Osteoblast (primary cell): ENCODE results near the gene AGER. TPM values are rescaled to one million over a fixed set of nuclear protein-coding genes. Genes with fewer than 3 reads are reported as not detected.

Source experiments
- DNase-seq: peaks from one replicate; pipeline ENCODE4 v3.0.0; 2011; ENCODE audit warnings: low spot score, mixed read lengths; ENCODE audit not compliant: insufficient read length; ENCODE audit errors: missing footprints
- H2AFZ ChIP-seq: 2 replicates; pipeline ENCODE4 v1.6.0; 2011; ENCODE audit warnings: mild to moderate bottlenecking, low read length
- H3K27ac ChIP-seq: 2 replicates; pipeline ENCODE4 v1.5.1; 2011; ENCODE audit warnings: mild to moderate bottlenecking, low read depth, low read length, moderate library complexity
- H3K27me3 ChIP-seq: 2 replicates; pipeline ENCODE4 v1.6.0; 2012; ENCODE audit warnings: mild to moderate bottlenecking, control low read depth, inconsistent platforms, low read length, moderate library complexity; ENCODE audit not compliant: insufficient read depth
- H3K36me3 ChIP-seq: 2 replicates; pipeline ENCODE4 v1.5.1; 2011; ENCODE audit warnings: mild to moderate bottlenecking, low read length, control low read depth, moderate library complexity; ENCODE audit not compliant: insufficient read depth
- H3K4me1 ChIP-seq: 2 replicates; pipeline ENCODE4 v1.5.1; 2011; ENCODE audit warnings: mild to moderate bottlenecking, low read length, control low read depth, moderate library complexity; ENCODE audit not compliant: insufficient read depth
- H3K4me2 ChIP-seq: 2 replicates; pipeline ENCODE4 v1.6.0; 2011; ENCODE audit warnings: mild to moderate bottlenecking, low read length; ENCODE audit not compliant: insufficient read depth
- H3K4me3 ChIP-seq: fragments of 200-600 bp; sonication (generic); 3 replicates; pipeline ENCODE4 v1.5.1; 2012; ENCODE audit warnings: mild to moderate bottlenecking, low read length, inconsistent platforms; ENCODE audit not compliant: insufficient read depth
- H3K79me2 ChIP-seq: 2 replicates; pipeline ENCODE4 v1.6.0; 2012; ENCODE audit warnings: mild to moderate bottlenecking, low read length, control low read depth, inconsistent platforms; ENCODE audit not compliant: insufficient read depth
- H3K9me3 ChIP-seq: 2 replicates; pipeline ENCODE4 v1.5.1; 2011; ENCODE audit warnings: low read depth, low read length, control low read depth
- H4K20me1 ChIP-seq: 2 replicates; pipeline ENCODE4 v1.6.0; 2012; ENCODE audit warnings: mild to moderate bottlenecking, low read length, control low read depth; ENCODE audit not compliant: insufficient read depth
- CTCF ChIP-seq: IDR thresholded peaks from 2 replicates; pipeline ENCODE4 v1.5.1; 2011; ENCODE audit warnings: mild to moderate bottlenecking, low read depth, low read length, moderate library complexity; ENCODE audit errors: extremely low read depth
- total RNA-seq: library from RNA; depleted of rRNA; stranded (reverse); fragments of >200 nt; gene quantifications from 2 replicates; pipeline ENCODE4 v1.2.3, GENCODE V29; 2012

The AGER gene
- total RNA-seq, 1 donor: under 0.01 TPM

GRCh38 chr6:32190054-32190851 lies 6.2 kb upstream of the AGER start, which contains the start of gene PBX2:
TSS of gene PBX2 (minus strand) at chr6:32190202. CDS start at chr6:32189915, 287 bp downstream.
- no peaks in the 10 kb centered on the region for H3K9me3 ChIP-seq
- H3K4me3 ChIP-seq: peak within 1 kb of the TSS; percentile 80
- peaks cover 23% of the 10 kb centered on the region for H3K36me3 ChIP-seq
- no peak for TF ChIP-seq CTCF
- peaks cover 21% of the 10 kb centered on the region for H3K79me2 ChIP-seq
- peak; percentile 90 for DNase-seq
- peak within 1 kb of the TSS; percentile 87 for H2AFZ ChIP-seq
- H3K27ac ChIP-seq: peak within 1 kb of the TSS; percentile 81
- no peaks in the 10 kb centered on the region for H3K27me3 ChIP-seq
- H3K4me1 ChIP-seq: peaks cover 18% of the 10 kb centered on the region
- peak within 1 kb of the TSS; percentile 88 for H3K4me2 ChIP-seq
- no peaks in the 10 kb centered on the region for H4K20me1 ChIP-seq

- no peaks in the 10 kb centered on the region for H4K20me1 ChIP-seq
- peaks cover 21% of the 10 kb centered on the region for H3K79me2 ChIP-seq
- no peak for TF ChIP-seq CTCF
- H2AFZ ChIP-seq: no peak overlapping the region
- H3K9me3 ChIP-seq: no peaks in the 10 kb centered on the region
- peak; percentile 79 for DNase-seq
- H3K27me3 ChIP-seq: no peaks in the 10 kb centered on the region
- H3K27ac ChIP-seq: peak overlapping the region; percentile 47
- H3K4me1 ChIP-seq: peaks cover 12% of the 10 kb centered on the region
- H3K36me3 ChIP-seq: peaks cover 23% of the 10 kb centered on the region
- peak overlapping the region; percentile 80 for H3K4me3 ChIP-seq
- peak overlapping the region; percentile 78 for H3K4me2 ChIP-seq
Measured at GRCh38 chr6:32189742-32190053, 5.6 kb upstream of the AGER start.

- no peaks in the 10 kb centered on the region for H3K27me3 ChIP-seq
- peak; percentile 71 for DNase-seq
- H4K20me1 ChIP-seq: no peaks in the 10 kb centered on the region
- TF ChIP-seq CTCF: no peak
- peaks cover 11% of the 10 kb centered on the region for H3K4me1 ChIP-seq
- H3K9me3 ChIP-seq: no peaks in the 10 kb centered on the region
- H3K27ac ChIP-seq: peak overlapping the region; percentile 47
- peaks cover 23% of the 10 kb centered on the region for H3K36me3 ChIP-seq
- peak overlapping the region; percentile 78 for H3K4me2 ChIP-seq
- no peak overlapping the region for H2AFZ ChIP-seq
- peaks cover 21% of the 10 kb centered on the region for H3K79me2 ChIP-seq
- H3K4me3 ChIP-seq: peak overlapping the region; percentile 80
Measured at GRCh38 chr6:32189069-32189741, 5.2 kb upstream of the AGER start.
